Activated naive CD4-positive, alpha-beta T cell (primary cell): ENCODE results near the gene NFYA.
"Not testable (repeated sequence)": the region's sequence is repeated elsewhere in the genome, so short reads cannot be mapped to it uniquely, and the experiment has no call there.

Source experiments
- DNase-seq, 4 experiments: peaks; one replicate each; lab custom pipeline; 2025; lab: John Stamatoyannopoulos, UW

The NFYA gene

DNA sequence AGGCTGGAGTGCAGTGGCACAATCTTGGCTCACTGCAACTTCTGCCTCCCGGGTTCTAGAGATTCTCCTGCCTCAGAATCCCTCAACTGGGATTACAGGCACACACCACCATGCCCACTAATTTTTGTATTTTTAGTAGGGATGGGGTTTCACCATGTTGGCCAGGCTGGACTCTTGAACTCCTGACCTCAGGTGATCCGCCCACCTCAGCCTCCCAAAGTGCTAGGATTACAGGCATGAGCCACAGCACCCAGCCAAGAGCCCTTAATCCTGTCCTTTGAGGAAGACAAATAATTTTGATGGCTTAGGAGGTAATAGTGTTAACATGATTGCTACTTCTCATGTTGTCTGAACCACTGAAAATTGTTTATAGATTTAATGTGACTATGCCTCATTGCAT is 42.3 kb downstream of the NFYA start:
- DNase-seq = not testable (repeated sequence)

DNA sequence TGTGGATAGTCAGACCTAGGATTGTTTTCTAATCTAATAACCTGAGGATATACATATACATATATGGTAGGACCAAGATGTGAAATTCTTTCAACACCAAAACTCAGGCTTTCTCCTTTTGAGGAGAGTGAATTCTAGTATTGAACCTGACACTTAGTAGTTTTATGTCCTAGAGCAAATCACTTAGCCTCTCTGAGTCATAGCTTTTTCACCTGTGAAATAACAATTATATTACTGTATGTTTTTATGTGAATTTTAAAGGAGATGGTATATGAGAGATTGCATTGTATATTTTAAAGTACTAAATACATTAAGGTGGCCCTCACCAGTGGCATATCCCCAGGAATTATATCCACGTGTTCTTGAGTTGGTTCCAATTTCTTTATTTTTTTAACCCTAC is 46.7 kb downstream of the NFYA start:
- no peak for DNase-seq

DNA sequence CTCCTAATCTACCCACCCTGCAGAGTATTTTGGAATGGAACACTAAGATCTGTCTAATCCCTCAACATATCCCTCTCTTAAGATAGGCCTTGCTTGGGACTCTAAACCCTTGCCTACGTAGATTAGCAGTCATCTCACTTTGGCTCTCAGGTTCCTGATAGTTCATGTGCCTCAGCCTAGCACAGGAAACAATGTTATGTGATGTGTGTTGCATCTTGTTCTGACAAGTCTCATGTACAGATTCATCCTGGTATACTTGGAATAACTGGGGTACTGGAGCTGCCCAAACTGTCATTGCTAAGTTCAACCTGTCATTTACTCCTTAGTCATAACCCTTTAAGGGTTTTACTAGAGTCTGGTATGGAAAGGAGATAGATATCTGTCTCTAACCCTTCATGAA is 47.3 kb downstream of the NFYA start:
- DNase-seq = no peak

DNA sequence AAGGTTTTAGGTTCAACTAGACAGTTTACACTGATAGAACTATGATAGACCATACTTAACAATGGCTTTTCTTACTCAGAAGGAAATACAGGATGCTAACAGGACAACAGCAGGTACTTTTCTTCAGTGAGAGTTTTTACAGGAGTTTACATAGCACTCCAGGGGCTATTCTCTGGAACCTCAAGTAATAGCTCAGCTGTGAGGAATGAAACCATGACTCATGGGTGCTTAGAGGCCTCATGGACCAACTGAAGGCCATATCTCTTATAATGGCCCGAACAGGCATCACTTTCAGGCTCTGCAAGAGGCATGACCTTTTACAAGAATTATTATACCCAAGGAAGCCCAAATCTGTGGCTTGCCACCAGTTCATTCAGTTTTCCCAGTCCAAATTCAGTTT is 49.6 kb downstream of the NFYA start:
- DNase-seq = no peak

DNA sequence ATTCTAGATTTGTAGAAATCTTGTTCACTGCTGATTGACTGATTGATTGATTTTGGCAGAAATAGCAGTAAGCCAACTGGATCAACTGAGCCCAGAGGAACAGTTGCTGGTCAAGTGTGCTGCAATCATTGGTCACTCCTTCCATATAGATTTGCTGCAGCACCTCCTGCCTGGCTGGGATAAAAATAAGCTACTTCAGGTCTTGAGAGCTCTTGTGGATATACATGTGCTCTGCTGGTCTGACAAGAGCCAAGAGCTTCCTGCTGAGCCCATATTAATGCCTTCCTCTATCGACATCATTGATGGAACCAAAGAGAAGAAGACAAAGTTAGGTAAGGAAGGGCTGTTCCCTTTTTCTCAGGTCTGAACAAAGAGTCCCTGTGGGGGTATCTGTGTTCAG is 50.1 kb downstream of the NFYA start:
- no peak for DNase-seq

DNA sequence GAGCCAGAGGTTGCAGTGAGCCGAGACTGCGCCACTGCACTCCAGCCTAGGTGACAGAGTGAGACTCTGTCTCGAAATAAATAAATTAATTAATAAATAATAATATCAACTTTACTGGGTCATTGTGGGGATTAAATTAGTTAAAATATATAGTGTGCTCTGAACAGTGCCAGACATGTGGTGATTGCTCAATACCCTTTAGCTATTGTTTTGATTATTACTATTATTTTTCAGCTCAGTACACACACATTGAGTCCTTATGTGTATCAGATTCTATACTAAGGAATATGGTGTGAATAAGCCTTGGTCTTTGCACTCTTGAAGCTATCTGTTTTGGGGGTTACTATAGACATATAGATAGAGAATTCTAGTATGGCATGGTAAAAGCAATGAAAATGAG is 52.5 kb downstream of the NFYA start:
- DNase-seq = no peak

DNA sequence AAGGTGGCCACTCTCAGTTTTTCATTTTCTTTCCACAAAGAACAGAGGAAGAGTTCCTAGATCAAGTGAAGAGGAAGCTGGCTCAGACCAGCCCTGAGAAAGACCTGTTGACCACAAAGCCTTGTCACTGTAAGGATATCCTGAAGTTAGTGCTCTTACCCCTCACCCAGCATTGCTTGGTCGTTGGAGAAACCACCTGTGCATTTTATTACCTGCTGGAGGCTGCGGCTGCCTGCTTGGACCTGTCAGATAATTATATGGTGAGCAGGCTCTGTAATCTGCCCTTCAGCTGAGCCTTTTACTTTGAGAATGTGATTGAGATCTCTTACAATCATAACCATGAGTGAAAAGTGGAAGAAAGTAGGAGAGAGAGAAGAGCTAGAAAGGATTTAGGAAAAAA is 59.5 kb downstream of the NFYA start:
- DNase-seq = no peak

DNA sequence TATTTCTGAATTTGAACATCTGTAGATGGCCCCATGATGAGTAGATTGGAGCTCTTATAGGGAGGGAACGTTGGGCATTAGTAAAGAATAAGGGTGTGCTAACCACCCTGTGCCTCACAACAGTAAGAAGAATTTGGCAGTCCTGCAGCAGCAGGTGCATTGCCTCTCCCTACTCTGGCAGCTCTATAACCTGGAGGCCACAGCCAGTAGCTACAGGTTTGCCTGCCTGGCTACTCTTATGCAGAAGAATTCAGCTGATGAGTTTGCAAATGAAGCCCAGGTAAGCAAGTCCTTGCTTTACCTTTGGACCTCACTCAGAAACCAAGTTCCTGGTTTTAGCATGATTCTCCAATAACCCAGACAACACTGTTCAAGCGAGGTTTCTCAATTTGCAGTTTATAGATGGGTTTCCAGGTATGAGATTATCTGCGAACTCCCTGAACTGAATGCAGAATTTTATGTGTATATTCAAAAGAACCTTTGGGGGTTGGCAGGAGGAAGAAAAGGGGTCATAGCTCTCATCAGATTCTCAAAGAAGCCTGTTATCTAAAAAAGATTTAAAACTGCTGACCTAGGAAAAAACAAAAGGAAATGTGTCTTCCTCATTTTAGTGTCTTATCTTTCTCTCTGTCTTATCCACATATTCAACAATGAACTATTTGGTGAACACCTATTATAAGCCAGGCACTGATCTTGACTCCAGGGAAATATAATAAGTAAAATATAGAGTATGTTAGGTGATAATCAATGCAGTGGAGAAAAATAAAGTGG is 62.5 kb downstream of the NFYA start:
- no peak for DNase-seq

DNA sequence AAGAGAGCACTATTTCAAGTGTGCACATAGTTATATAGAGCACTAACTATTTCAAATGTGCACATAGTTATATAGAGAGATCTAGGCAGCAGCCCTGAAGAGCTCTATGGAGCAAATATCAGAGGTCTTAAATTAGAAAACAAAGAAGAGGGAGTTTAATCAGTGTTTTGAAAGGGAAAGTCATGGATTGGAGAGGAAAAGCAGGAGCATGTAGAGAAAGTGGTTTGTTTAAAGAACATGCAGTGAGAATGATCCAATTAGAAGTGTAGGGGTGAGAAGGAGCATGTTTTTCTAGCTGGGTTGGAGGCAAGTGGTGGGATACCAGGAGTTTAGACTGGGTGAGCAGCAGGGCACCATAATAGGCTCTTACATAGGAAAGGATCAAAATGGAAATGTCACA is 64.1 kb downstream of the NFYA start:
- DNase-seq = no peak

DNA sequence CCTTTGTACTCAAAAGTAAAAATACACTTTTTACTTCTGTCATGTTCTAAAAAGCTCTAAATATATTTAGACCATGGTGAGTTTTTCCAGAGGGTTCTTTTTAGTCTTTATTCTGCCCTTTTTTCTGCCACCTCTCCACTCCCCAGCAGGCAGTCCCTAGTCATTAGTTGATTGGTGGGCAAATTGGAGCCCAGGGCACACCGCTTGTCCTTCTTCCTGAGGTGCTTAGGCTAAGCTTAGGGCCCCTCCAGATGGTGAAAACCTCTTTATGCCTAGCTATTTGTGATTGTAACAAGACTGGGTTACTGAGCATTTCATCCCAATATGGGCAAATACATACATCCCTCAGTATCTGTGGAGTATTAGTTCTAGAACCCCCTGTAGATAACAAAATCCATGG is 75.1 kb downstream of the NFYA start:
- no peak for DNase-seq
